SK-N-SH treated with all-trans-retinoic acid at 6 μM for 48 hours (cell line): ENCODE measurements around the gene RBM42.

Experiments used
- BACH2 ChIP-seq: fragments of 250-450 bp; sonication (Bioruptor Pico); IDR thresholded peaks from 2 replicates; pipeline ENCODE4 v1.9.0; 2021; ENCODE audit warnings: mild to moderate bottlenecking, borderline replicate concordance
- PATZ1 ChIP-seq: fragments of 250-450 bp; sonication (Bioruptor Pico); IDR thresholded peaks from 2 replicates; pipeline ENCODE4 v1.8.0; 2020; ENCODE audit warnings: mild to moderate bottlenecking, moderate library complexity, borderline replicate concordance
- RARB ChIP-seq: fragments of 250-450 bp; sonication (Bioruptor Pico); IDR thresholded peaks from 2 replicates; pipeline ENCODE4 v1.8.0; 2021; ENCODE audit warnings: mild to moderate bottlenecking, moderate library complexity
- TCF4 ChIP-seq: fragments of 250-450 bp; sonication (Bioruptor Pico); IDR thresholded peaks from 2 replicates; pipeline ENCODE4 v1.8.0; 2021; ENCODE audit warnings: mild to moderate bottlenecking, moderate library complexity, borderline replicate concordance
- TSHZ2 ChIP-seq: fragments of 250-450 bp; sonication (Bioruptor Pico); IDR thresholded peaks from 2 replicates; pipeline ENCODE4 v1.5.0; 2020; ENCODE audit warnings: mild to moderate bottlenecking, moderate library complexity
- ZFP3 ChIP-seq: fragments of 250-450 bp; sonication (Bioruptor Pico); IDR thresholded peaks from 2 replicates; pipeline ENCODE4 v1.5.0; 2020; ENCODE audit warnings: mild to moderate bottlenecking, moderate library complexity

- TF ChIP-seq RARB (CRISPR knock-in tag) (no peak), TSHZ2 (CRISPR knock-in tag) (no peak), BACH2 (CRISPR knock-in tag) (no peak), PATZ1 (CRISPR knock-in tag) (no peak), TCF4 (CRISPR knock-in tag) (no peak), ZFP3 (CRISPR knock-in tag) (no peak)
These were observed 447 bp downstream of the RBM42 start for GRCh38 chr19:35629332-35629633.
